GM12874 (cell line): Measurements from ENCODE around the gene PRKAB2.

Source experiments
- TF ChIP-seq, protein P1 (sequence below): IDR thresholded peaks from 2 replicates; pipeline ENCODE4 v1.5.1; 2011; ENCODE audit warnings: low read depth, mild to moderate bottlenecking, control low read depth, low read length, moderate library complexity; ENCODE audit not compliant: insufficient read depth

PRKAB2 gene

DNA sequence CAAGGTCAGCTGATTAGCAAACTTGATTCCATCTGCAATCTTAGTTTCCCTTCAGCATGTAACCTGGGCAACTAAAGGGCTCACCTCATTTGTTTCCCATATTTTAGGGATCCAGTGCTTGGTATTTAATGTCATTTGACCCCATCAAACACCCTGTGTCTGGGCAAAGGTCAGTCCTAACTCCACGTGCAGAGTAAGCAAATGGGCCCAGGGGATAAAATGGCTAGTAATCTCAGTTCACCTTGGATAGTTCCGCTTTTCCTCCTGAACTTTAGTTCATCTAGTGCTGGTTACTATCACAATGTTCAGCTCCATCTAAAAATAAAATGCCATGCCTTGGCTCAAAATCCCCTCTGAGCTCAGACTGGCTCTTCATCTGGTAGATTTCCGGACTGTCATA is 19.5 kb downstream of the PRKAB2 start:
- TF ChIP-seq, protein P1, sequence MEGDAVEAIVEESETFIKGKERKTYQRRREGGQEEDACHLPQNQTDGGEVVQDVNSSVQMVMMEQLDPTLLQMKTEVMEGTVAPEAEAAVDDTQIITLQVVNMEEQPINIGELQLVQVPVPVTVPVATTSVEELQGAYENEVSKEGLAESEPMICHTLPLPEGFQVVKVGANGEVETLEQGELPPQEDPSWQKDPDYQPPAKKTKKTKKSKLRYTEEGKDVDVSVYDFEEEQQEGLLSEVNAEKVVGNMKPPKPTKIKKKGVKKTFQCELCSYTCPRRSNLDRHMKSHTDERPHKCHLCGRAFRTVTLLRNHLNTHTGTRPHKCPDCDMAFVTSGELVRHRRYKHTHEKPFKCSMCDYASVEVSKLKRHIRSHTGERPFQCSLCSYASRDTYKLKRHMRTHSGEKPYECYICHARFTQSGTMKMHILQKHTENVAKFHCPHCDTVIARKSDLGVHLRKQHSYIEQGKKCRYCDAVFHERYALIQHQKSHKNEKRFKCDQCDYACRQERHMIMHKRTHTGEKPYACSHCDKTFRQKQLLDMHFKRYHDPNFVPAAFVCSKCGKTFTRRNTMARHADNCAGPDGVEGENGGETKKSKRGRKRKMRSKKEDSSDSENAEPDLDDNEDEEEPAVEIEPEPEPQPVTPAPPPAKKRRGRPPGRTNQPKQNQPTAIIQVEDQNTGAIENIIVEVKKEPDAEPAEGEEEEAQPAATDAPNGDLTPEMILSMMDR, result no peak

DNA sequence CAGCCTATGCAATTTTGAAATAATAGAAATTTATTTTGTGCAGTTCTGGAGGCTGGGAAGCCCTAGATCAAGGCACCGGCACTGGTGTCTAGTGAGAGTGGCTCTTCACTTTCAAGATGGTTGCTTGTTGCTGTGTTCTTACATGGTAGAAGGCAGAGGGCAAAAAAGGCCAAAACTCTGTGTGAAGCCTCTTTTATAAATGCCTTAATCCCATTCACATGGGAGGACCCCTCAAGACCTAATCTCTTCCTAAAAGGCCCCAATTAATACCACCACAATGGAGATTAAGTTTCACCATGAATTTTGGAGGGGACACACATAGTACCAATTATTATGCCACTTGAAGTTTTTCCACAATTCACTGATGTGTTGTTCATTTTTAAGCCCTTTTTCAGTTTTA is 21.0 kb downstream of the PRKAB2 start:
- TF ChIP-seq, protein P1, result no peak

DNA sequence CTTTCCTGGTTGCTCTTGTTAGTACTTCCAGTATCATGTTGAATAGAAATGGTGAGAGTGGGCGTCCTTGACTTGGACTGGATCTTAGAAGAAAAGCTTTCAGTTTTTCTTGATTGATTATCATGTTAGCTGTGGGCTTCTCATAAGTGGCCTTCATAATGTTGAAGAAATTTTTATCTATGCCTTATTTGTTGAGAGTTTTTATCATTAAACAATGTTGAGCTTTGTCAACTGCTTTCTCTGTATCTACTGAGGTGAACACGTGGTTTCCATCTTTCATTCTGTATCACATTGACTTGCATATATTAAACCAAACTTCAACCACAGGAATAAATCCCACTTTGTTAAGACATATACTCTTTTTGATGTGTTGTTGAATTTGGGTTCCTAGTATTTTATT is 29.4 kb downstream of the PRKAB2 start:
- TF ChIP-seq, protein P1, result no peak

DNA sequence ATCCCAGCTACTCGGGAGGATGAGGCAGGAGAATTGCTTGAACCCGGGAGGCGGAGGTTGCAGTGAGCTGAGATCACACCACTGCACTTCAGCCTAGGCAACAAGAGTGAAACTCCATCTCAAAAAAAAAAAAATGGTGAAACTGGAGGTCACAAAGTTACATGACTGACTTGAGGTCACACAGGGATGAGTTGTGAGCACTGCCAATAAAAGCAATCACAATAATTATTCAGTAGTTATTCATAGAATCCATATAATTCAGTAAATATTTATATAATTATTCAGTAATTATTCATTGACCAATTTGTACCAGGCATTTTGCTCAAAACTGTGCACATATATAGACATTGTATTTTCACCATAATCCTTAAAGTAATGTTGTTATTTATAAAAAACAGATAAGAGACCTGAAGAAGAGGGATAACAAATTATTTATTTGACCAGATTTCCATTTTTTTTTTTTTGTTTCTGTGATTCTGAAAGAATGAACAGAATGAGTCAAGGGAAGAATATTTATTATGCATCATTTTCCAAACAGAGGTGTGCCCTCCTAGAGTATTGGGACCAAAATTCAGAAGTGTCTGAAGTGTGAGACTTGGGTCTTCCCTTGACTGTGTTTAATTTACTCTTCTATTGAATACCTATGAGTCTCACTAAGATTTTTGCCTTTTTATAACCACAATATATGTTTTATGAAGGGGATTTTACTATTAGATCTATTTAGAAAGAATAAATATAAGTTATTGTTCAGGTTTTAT is 43.0 kb downstream of the PRKAB2 start:
- TF ChIP-seq, protein P1, result no peak

DNA sequence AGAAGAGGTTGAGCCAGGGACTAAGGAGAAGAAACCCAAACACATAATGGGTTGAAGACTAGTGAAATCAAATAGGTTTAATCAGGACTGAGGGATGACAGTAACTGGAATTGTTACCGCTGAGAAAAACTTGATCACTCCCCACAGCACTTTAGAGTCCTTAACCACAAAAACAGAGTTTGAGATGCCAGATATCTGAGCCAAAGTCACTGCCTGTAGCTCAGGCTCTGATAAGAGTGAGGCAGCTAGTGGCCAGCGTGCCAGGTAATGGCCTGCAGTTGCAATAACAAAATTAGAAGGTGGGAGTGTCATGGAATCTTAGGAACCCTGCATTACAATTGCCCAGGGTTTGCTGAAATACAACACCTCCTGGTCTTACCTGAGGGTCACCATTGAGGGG is 48.0 kb downstream of the PRKAB2 start:
- TF ChIP-seq, protein P1, result no peak

DNA sequence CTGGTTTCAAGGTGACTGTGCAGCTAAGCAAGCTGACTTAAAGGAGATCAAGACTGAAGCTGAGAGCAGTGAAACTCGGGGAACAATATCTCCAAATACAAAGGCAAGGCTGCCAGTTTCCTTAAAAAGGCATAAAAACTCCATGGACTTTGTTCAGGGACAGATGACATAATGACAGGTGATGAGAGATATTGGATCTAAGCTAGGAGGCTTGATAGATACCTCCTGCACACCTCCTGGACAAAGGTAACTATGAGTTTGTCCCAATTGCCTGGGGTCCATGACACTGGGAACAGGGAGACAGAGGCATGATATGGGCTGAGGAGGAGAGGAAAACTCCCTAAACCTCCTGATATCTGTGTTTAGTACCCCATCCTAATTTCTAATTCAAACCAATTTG is 55.2 kb downstream of the PRKAB2 start:
- TF ChIP-seq, protein P1, result no peak

DNA sequence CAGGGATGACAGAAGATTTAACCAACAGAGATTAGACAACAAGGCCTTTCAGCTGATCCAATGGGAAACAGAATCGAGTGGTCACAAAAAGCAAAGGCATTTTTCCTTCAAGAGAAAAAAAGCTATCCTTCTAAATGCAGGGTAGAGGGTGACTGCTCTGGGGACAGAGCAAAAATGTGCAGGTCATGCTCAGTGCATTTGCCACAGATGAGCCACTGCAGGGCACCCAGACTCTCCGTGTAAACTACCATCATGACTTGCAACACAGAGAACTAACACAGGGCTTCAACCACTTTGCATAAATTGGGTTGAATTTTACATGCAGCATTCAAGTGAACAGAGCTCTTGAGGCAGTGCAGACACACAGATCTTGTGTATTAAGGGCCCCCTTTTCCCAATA is 56.8 kb downstream of the PRKAB2 start:
- TF ChIP-seq, protein P1, result no peak
